Stimulated activated CD4-positive, alpha-beta T cell treated with anti-CD3 and anti-CD28 coated beads, TNF-alpha, amount 100 ng/mL, for 4 hours (primary cell): ENCODE results near the gene ELOVL5.
A peak's percentile ranks its signal among the peaks of the same experiment; 100 is the strongest.
"Not testable (repeated sequence)": the region's sequence is repeated elsewhere in the genome, so short reads cannot be mapped to it uniquely, and the experiment has no call there.

ENCODE experiments used
- DNase-seq, 3 experiments: peaks; one replicate each; pipeline ENCODE4 v3.0.0-alpha.2; 2020; ENCODE audit warnings: low read depth in 3 of 3

The ELOVL5 gene

DNA sequence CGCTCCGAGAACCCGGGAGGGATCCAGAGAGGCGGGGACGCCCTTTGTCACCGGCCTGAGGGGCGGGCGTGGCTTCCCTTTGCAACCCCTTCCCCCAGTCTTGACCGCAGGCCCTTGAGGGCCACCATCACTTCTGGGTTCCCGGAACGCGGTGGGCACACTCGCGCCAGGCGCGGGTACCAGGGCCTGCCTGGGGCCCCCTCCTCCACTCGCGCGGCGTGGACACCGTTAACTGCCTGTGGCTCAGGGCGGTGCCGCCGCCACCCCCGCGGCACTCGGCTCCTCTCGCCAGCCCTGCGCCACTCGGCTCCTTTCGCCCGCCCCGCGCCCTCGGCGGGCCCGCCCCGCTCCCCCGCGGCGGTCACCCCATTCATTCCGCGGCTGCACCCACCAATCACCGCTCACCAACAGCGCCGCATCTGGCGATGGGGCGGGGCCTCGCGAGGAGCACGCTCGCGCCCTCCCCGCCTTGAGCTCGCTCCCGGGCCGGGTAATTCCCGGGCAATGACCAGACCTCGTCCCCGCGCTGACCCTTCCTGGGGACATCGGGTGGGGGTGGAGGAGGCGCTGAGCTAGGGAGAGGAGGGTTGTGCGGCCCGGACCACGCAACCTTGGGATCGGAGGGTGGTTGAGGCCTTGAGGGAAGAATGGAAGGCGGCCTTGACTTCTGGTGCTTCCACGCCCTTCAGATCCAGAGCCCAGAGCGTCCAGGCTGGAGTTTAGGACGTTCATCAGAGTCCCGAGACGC is 10.5 kb upstream of the ELOVL5 start:
- peak; percentile 80 to 85 (median 83) for DNase-seq

DNA sequence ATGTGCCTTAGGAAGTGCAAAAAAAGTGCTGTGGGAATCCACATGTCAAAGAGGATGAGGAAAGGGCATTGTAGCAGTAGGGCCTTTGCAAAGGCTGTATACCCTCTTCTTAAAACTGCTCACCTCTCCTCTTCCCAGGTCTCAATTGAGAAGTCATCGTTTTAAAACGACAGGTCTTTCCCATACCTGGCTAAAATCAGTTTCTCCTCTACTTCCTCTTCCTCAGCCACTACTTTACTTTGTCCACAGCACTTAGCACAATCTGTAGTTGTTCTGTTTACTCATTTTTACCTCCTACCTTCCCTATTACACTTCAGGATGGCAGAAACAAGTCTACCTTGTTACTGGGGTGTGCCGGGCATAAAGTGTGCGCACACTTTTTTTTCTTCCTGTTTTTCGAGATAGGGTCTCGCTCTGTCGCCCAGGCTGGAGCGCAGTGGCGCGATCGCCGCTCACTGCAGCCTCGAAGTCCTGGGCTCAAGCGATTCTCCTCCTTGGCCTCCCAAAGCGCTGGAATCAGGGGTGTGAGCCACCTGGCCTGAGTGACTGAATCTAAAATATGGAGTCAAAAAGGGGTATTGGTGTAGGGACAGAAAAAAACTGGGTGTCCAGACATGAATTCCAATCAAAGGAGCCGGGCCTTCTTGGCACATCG is 9.8 kb upstream of the ELOVL5 start:
- DNase-seq: no peak

DNA sequence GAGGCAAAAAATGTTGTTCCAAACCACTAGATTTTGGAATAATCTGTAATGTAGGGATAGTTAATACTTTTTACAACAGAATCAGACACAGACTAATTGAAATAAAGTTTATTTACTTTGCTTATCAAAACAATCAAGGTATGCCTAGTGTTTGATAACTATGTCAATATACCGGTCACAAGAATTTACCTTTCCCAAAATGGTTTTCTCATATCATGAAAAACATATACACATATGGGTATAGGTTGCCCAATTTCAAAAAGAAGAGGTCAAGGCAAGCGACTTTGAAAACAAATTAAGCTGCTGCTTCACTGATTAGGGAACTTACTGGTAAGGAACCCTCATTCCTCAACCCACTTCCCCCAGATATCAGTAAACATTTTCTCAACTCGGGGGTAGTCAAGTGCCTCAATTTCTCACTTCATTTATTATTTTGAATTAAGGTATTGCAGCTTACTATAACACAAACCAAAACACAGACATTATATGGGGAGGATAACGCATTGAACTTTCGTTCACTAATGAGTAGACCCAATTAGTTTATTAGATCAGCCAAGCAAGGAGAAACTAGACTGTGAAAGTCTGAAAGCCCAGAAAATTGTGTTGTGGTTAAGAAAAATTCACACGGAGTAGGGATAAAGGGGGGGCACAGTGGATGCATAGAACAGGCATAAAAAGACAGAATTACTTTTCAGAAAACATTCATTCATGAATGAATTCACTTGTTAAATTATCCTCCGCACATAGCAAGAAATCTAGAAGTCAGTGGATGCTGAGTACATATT is 9.0 kb upstream of the ELOVL5 start:
- no peak for DNase-seq

DNA sequence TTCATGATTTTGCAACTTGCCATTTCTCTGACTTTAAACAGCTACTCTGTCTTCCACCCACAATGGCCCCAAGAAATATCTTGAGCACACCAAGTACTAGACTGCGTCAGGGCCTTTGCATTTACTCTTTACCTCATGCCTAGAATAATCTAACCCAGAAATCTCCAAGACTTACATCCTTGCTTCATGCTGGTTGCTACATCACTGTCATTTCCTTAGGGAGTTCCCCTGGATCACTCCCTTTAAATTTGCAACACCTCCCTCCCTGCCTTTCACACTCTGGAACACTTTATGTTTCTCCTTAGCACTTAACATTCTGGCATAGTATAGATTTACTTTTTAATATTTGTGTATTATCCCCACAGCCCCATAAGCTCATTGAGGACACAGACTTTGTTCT is 4.9 kb upstream of the ELOVL5 start:
- no peak for DNase-seq

DNA sequence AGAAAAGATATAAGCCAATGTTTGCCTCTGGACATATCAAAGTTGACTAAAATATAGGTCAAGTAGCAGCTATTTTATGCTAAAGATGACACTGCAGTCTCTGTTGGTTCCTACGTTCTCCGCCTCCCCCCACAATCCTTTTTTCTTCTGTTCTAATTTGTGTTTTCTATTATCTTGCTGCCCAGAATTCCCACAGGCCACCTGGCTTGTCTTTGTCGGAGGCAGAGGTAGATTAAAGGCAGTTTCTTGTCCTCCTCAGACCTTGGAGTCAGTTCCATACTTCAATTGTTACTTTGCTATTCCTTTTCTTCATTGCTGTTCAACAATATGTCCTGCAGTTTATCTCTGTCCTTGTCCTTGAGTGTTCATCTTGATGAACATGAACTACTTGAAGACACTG is 3.6 kb upstream of the ELOVL5 start:
- no peak for DNase-seq

DNA sequence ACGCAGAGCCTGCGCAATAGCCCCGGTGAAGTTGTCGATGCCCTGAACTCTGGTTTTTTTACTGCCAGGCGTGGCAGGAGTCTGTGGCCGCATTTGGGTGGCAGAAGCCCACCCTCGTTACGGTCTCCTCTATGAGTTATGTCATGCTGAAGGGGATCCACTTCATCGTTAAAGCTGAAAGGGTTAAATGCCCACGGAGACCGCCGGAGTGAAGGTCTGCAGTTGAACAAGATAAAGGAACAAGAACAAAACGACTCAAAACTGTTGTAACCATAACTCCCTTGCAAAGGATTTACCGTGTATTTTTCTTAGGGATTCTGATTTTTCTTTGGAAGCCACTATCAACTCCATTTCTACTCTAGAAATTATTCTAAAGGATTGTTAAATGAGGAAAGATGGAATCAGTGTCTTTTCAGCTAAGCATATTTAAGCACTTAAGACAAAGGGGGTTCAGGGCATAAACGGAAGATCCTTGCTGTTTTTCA is 501 bp upstream of the ELOVL5 start:
- DNase-seq: no peak

DNA sequence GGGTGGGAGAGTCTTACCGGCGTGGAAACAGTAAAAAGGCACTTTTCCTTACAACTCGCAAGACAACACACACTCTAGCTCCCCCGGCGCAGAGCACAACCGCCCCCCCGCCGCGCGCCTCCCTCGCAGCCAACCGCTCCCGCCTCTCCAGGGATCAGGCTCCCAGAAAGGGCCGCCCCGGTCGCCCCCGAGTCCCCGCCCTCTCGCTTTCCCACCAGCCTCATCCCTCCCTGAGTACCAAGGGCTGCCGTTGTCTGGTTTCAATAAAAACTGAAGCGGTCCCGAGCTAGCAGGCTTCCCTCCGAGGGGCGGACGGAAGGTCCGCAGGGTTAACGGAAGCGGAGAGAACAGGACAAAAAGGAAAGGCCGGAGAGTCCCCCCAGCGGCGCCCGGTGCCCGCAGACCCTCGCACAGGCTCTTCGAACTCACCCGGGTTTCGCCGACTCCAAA is 804 bp downstream of the ELOVL5 start:
- peak in 1 of 3 experiments; percentile 17 for DNase-seq

DNA sequence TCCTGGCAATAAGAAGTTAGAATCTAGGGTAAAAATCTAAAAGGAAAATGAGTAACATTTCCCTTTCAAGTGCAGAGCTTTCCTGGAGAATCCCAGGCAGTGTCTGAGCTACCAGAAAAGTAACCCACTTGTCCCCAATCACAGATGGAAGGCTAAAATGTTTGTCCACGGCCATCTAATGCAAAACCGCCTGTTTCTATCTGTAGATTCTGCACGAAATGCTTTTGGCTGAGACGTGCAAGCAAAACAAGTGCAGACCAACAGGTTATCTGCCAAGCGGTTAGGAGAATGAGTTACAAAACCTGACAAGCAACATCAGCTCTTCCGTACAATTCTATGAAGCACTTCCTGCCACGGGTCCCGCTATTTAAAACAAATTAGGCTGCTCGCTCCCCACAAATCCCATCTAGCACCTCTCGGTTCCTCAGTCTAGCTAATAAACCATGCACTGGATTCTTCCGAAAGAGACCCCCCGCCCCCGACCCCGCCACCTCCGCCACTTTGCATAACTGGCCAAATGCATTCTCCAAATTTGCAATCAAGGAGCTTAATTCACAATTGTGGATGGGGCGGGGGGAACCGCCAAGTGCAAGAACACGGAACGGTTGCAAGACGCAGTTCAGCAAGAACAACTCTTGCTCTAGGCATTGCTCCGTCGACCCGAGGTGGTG is 1.4 kb downstream of the ELOVL5 start:
- no peak for DNase-seq

DNA sequence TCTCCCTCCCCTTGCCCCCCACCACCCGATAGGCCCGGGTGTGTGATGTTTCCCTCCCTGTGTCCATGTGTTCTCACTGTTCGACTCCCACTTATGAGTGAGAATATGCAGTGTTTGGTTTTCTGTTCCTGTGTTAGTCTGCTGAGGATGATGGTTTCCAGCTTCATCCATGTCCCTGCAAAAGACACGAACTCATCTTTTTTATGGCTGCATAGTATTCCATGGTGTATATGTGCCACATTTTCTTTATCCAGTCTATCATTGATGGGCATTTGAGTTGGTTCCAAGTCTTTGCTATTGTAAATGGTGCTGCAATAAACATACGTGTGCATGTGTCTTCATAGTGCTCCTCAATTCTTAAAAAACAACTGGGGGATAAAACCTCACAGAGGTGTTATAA is 2.7 kb downstream of the ELOVL5 start:
- DNase-seq: not testable (repeated sequence)

DNA sequence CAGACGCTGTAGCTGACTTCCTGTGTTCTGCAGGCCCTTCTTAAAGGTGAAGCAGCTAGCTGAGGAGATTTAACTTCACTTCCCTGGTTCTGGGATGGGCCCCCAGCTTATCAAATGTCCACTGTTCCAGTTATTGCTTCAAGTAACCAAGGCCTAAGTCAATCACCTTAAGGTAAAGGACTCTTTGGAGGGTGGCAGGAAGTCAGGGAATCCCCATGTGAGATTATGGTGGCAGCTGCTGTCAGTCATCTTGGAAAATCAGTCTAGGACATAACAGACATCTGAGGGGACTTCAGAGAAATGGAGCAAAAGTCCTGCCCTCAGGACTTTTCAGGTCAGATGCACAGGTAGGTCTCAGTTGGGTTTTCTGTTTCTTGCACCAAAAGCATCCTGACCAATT is 3.8 kb downstream of the ELOVL5 start:
- DNase-seq: no peak

DNA sequence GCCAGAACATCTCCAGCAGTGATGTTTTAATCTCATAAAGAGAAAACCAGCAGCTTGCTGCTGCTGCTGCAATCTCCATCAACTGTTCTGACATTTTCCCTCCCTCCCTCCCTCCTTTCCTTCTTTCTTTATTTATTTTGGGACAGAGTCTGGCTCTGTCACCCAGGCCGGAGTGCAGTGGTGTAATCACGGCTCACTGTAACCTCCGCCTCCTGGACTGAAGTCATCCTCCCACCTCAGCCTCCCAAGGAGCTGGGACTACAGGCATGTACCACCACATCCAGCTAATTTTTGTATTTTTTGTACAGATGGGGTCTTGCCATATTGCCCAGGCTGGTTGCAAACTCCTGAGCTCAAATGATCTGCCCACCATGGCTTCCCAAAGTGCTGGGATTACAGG is 5.7 kb downstream of the ELOVL5 start:
- no peak for DNase-seq

DNA sequence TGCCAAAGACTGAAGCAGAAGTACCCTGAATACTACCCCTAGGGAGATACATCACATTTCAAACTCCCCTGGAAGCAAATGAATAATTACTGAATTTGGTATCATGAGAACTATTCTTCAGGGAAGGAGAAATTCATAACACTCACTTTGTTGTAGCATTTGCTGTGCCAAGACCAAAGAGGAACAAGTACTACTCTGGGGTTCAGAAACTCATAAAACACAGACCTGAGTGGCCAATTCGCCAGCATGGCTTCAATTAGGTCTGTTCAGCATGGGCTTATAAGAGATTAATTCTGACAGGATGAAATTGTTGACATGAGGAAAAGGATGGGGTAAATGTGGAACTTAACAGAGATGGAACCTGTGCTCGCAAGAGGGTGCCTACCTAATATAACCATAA is 6.5 kb downstream of the ELOVL5 start:
- no peak for DNase-seq

DNA sequence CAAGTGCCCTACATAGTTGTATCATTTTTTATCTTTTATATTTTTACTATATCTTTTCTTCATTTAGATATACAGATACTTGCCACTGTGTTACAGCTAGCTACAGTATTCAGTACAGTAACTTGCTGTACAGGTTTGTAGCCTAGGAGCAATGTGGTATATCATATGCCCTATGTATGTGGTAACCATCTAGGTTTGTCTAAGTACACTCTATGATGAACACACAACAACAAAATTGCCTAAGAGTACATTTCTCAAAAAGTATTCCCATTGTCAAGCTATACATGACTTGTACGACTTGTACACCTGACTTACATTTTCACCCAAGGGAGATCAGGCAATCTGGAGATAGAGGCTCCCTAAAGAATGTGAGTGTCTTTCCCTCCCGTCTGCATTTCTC is 8.2 kb downstream of the ELOVL5 start:
- DNase-seq: no peak

DNA sequence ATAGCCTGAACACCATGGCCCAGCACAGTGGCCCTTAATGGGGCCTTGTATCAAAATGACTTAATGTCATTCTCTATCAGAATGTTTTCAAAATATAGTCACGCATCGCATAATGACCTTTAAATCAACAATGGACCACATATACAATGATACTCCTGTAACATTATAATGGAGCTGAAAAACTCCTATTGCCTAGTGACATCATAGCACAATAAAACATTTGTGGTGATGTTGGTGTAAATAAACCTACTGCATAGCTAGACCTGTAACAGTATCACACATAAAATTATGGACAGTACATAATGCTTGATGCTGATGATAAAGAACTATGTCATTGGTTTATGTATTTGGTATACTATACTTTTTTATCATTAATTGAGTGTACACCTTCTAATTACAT is 9.3 kb downstream of the ELOVL5 start:
- DNase-seq: no peak

DNA sequence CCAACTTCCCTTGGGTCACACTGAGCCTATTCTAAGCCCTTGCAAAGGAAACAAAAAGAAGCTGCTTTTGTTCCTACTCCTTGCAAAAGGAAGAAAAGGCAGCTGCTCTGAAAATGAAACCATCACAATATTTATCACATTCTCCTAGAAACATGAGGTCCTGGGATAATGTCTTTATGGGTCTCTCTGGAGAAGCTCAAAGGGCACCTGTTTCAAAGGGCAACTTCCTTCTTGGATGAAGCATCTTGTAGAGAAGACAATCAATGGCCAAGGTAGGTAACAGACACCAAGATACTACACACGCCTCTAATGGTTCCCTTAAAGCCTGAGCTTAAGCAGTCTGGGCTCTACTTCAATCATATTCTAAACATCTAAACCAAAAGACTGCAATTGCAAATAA is 10.4 kb downstream of the ELOVL5 start:
- no peak for DNase-seq

DNA sequence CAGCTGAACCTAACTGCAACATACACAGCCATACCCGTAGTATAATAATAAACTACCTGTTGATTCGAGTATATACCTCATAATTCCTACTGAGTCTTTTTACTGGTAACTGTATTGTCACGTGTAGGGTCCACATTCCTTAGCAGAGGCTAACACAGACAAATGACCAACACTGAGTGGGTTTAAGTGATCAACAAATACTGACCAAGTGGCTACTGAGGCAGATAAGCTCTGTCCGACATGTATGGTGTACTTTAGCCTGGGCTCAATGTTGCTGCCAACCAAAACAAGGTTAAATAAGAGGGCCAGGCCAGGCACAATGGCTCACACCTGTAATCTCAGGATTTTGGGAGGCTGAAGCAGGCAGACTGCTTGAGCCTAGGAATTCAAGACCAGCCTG is 12.7 kb downstream of the ELOVL5 start:
- no peak for DNase-seq

DNA sequence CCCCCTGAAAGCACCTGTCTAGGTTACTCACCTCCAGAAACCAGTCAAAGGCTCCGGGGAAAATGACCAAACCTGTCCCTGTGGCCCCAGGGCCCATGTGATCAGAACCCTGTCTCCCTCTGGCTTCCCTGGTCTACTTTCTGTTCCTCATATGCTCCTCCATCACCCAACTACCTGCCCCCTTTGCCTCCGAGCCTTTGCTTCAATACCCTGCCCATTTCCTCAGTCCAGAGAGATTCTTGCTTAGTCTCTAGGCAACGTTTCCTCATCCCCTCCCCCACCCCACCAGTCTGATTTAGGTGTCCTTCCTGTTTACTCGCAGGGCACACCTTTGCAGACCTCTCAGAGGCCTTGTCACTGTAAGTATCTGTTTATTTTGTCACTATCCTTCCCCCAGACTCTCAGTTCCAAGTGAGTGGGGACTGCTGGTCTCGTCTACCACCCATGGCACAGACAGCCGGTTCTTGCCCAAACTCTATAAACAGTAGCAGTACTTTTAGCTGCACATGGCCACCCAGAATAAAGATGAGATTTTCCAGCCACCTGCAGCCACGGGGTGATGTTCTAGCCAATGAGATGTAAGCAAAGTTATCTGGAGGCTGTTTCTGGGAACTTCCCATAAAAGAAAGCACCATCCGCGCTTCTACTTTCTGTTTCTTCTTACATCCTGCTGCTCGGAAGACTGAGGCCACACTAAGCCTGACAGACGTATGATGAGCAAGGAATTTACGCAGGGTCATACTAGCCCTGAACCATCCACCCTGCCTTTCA is 13.3 kb downstream of the ELOVL5 start:
- DNase-seq: peak; percentile 33 to 50 (median 39)

DNA sequence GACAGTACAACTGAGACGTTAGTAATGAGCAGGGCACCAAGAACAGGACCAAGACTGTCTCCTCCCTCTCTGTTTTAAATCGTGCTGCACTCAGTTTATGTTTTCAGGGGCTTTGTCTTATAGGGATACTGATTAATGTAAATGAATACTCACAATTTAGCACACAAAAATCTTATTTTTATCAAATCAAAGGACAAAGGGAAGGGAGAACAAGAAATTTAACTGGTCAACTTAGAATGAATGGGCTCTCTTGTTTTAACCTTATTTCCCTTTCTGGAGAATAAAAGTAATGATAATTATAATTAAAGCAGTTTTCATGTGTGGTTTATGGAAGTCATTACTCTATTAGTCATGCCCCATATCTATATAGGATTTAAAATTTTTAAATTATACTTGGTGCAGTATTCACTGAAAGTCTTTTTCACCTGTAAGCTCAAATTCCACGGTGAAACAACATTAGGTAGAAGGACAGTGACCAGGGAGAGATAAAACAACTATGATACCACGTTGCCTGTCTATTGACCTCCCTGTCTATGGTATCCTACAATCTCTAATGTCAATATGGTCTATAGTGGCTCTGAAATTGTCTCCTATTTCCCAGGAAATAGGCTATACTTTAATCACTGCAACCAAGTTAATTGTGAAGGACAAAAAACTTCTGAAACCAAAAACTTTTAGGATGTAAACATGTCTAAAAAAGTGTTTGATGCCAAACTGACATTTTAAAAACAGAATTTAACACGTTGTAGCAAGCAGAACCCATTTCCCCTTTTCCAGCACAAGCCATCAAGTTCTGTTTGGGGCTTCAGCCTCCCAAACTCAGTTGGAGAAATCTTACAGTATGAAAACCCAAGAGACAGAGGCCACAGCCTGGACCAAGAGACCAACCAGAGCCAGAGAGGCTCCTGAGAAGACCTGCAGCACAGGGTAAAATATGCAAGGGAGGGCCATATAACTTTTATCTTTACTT is 15.0 kb downstream of the ELOVL5 start:
- no peak for DNase-seq

DNA sequence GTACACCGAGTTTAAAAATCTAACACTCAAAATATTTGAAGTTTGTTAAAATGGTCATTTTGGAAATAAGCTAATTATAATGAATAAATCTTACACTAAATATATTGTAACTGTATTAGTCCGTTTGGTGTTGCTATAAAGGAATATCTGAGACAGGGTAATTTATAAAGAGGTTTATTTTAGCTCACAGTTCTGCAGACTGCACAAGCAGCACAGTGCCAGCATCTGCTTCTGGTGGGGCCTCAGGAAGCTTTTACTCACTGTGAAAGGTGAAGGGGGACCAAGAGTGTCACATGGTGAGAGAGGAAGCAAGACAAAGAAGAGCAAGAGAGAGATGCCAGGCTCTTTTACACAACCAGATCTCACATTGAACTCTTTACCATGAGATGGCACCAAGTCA is 17.1 kb downstream of the ELOVL5 start:
- DNase-seq: no peak

DNA sequence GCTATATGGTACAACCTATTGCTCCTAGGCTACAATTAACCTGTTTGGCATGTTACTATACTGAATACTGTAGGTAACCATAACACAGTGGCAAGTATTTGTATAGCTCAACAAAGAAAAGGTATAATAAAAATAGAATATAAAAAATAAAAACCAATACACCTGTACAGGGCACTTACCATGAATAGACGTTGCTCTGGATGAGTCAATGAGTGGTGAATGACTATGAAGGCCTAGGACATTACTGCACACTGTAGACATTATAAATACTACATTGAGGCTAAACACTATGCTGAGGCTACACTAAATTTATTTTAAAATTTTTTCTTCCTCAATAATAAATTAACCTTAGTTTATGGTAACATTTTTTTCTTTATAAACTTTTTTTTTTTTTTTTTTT is 18.6 kb downstream of the ELOVL5 start:
- no peak for DNase-seq
